Duodenal mucosa (tissue), 2 donors: Measurements from ENCODE around the gene FBXO15.

Source experiments
- H3K27ac ChIP-seq: one replicate; pipeline ENCODE4 v1.7.0; 2013; ENCODE audit warnings: low read depth, low read length
- H3K27me3 ChIP-seq, 2 donors: one replicate each; pipeline ENCODE4 v1.7.0; 2013; ENCODE audit warnings: low read length in 2 of 2, control low read depth in 1 of 2; ENCODE audit not compliant: insufficient read depth in 2 of 2, control insufficient read depth in 1 of 2
- H3K36me3 ChIP-seq, 2 donors: one replicate each; pipeline ENCODE4 v1.7.0; 2013; ENCODE audit warnings: low read length in 2 of 2, control low read depth in 1 of 2; ENCODE audit not compliant: insufficient read depth in 2 of 2, control insufficient read depth in 1 of 2
- H3K4me1 ChIP-seq, 2 donors: one replicate each; pipeline ENCODE4 v1.7.0; 2013; ENCODE audit warnings: low read length in 2 of 2, control low read depth in 1 of 2; ENCODE audit not compliant: insufficient read depth in 2 of 2, control insufficient read depth in 1 of 2
- H3K4me3 ChIP-seq, 2 donors: one replicate each; pipeline ENCODE4 v1.7.0; 2013; ENCODE audit warnings: low read length in 2 of 2, low read depth in 1 of 2
- H3K9ac ChIP-seq, 2 donors: one replicate each; pipeline ENCODE4 v1.7.0; 2013; ENCODE audit warnings: low read length in 2 of 2, low read depth in 1 of 2
- H3K9me3 ChIP-seq, 2 donors: one replicate each; pipeline ENCODE4 v1.7.0; 2013; ENCODE audit warnings: low read length in 2 of 2, control low read depth in 1 of 2; ENCODE audit not compliant: control insufficient read depth in 1 of 2

The FBXO15 gene

DNA sequence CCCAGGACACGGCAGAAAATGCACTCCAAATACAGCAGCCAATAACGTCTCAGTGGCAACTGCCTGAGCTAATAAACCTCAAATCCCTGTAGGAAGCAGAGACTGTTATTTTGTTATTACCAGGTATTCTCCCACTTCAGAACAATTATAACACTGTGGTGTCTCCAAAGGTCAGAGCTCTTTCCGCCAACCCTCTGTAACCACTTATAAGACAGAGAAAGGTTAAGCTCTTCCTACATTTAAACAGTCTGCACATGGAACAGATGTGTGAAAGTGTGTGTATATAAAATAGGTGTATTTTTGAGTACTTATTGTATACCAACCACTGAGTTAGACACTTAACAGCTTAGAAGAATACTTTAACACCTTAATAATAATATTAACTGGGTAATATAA lies 64.1 kb downstream of the FBXO15 start:
- Histone ChIP-seq H3K9ac (no peak overlapping the region), H3K9me3 (no peaks in the 10 kb centered on the region), H3K4me3 (no peak overlapping the region), H3K4me1 (peaks cover 0 to 3% of the 10 kb centered on the region in 2 donors), H3K36me3 (no peaks in the 10 kb centered on the region), H3K27me3 (no peaks in the 10 kb centered on the region), H3K27ac (no peak overlapping the region)

GRCh38 chr18:74082742-74083556 lies 64.7 kb downstream of the FBXO15 start:
- Histone ChIP-seq H3K27ac (no peak overlapping the region), H3K27me3 (no peaks in the 10 kb centered on the region), H3K9me3 (no peaks in the 10 kb centered on the region), H3K9ac (no peak overlapping the region), H3K36me3 (no peaks in the 10 kb centered on the region), H3K4me1 (peaks cover 0 to 3% of the 10 kb centered on the region in 2 donors), H3K4me3 (no peak overlapping the region)

- Histone ChIP-seq H3K9me3 (no peaks in the 10 kb centered on the region), H3K27ac (no peak overlapping the region), H3K27me3 (no peaks in the 10 kb centered on the region), H3K4me3 (no peak overlapping the region), H3K36me3 (no peaks in the 10 kb centered on the region), H3K9ac (no peak overlapping the region), H3K4me1 (peaks cover 0 to 3% of the 10 kb centered on the region in 2 donors)
Observed at GRCh38 chr18:74081966-74082741, 65.5 kb downstream of the FBXO15 start.

DNA sequence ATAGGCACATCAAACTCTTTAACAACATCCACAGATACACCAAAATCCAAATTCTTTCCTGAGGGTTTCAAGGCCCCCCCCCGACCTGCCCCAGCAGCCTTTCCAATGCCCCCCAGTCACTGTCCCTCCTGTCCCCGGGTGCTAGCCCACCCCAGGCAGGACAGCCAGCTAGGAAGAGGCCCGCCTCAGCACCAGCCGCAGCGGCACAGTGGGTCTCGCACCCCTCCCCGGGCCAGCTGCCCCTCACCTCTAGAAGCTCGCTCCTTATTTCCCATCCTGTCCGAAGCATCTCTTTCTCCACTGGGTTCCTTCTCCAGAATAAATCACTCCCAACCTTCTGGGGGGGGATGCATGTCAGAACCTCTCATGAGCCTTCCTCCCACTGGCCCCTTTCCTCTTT lies 69.4 kb downstream of the FBXO15 start:
- no peaks in the 10 kb centered on the region for H3K27me3 ChIP-seq
- H3K27ac ChIP-seq: no peak overlapping the region
- H3K36me3 ChIP-seq: no peaks in the 10 kb centered on the region
- H3K4me1 ChIP-seq: peaks cover 0 to 3% of the 10 kb centered on the region in 2 donors
- no peak overlapping the region for H3K4me3 ChIP-seq
- H3K9ac ChIP-seq: no peak overlapping the region
- no peaks in the 10 kb centered on the region for H3K9me3 ChIP-seq

DNA sequence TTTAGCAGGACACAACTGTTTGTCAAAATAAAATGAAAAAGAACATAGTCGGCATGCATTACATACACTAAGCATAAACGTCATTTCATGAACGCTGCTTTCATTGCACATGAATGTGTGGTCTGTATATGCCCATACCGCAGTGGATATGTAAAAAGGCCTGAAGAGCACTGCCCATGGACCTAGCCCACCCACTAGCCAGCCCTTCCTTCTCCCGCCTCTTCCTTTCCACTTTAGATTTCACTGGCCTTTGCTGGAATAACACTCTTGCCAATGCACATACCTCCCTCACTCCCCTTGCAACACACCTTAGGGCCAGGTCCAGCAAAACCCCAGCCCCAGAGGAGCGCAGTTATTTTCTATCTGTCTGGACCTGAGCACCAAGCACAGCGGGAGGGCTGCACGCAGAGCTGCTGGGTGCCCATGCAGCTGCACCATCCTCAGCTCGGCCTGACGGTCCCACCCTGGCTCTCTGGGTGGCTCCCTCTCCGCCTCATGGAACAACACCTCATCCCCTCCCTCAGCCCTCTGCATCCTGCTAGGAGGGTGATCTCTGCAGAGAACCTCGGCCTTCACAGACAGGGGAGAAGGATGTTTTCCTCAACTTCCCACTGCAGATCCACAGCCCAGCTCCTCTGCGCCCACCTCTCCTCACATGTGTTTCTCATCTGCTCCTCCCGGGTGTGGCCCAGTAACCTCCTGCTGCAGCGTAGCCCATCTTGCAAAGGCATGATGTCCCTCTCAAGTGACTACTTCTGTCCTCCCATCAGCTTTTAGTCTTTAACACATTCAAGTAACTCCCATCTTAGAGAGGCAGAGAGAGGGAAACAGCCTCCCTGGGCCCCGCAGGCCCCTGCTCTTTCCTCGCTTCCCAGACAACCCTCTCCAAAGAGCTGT lies 72.7 kb downstream of the FBXO15 start:
- no peaks in the 10 kb centered on the region for H3K27me3 ChIP-seq
- no peaks in the 10 kb centered on the region for H3K9me3 ChIP-seq
- no peak overlapping the region for H3K27ac ChIP-seq
- H3K9ac ChIP-seq: no peak overlapping the region
- H3K4me1 ChIP-seq: no peaks in the 10 kb centered on the region
- H3K4me3 ChIP-seq: no peak overlapping the region
- no peaks in the 10 kb centered on the region for H3K36me3 ChIP-seq

GRCh38 chr18:74073957-74074667 lies 73.5 kb downstream of the FBXO15 start:
- no peaks in the 10 kb centered on the region for H3K36me3 ChIP-seq
- no peaks in the 10 kb centered on the region for H3K4me1 ChIP-seq
- H3K27me3 ChIP-seq: no peaks in the 10 kb centered on the region
- H3K27ac ChIP-seq: no peak overlapping the region
- H3K9ac ChIP-seq: no peak overlapping the region
- no peak overlapping the region for H3K4me3 ChIP-seq
- H3K9me3 ChIP-seq: no peaks in the 10 kb centered on the region

DNA sequence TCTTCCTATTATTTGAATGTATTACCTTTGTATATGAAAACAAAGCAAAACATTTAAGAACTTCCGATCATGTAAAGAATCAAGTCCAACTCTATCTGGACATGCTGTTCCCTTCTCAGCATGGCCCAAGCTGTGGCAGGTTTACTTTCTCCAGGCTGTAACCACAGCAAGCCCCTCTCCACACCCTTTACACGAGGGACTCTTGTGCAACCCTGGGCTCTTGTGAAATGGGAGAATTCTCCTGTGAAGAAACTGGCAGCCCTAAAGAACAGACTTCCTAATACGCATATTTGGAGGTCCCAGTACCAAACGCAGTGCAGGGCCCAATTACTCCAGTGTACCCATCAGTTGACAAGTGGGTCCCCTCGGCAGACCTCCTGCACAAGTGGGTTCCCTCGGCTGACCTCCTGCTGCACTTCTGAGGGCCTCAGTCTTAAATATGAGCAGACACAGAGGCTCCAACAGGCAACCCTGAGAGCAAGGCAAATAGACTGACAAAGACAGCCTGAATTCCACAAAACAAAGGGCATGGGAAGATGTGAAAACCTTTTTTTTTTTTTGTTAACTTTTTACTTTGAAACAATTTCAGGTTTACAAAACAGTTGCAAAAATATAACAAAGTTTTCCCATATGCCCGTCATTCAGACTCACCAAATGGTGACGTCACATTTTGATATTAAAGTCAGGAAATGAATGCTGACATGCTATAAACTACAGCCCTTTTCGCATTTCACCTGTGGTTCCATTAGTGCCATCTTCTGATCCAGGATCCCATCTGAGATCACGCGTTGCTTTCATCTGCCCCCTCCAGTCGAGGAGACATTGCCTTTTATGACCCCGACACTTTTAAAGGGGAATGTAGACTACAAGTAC lies 78.2 kb downstream of the FBXO15 start:
- no peak overlapping the region for H3K9ac ChIP-seq
- H3K4me1 ChIP-seq: no peaks in the 10 kb centered on the region
- no peaks in the 10 kb centered on the region for H3K9me3 ChIP-seq
- peaks cover 4 to 6% of the 10 kb centered on the region in 2 donors for H3K27me3 ChIP-seq
- H3K36me3 ChIP-seq: no peaks in the 10 kb centered on the region
- no peak overlapping the region for H3K4me3 ChIP-seq
- H3K27ac ChIP-seq: no peak overlapping the region

- Histone ChIP-seq H3K9ac (no peak overlapping the region), H3K4me3 (no peak overlapping the region)
Observed at GRCh38 chr18:74068296-74068695, 79.3 kb downstream of the FBXO15 start.

GRCh38 chr18:74066018-74066417 lies 81.6 kb downstream of the FBXO15 start:
- Histone ChIP-seq H3K27me3 (peaks cover 4 to 10% of the 10 kb centered on the region in 2 donors), H3K36me3 (no peaks in the 10 kb centered on the region), H3K9me3 (no peaks in the 10 kb centered on the region), H3K4me3 (no peak overlapping the region), H3K27ac (no peak overlapping the region), H3K4me1 (no peaks in the 10 kb centered on the region), H3K9ac (no peak overlapping the region)

More at GRCh38 chr18:74068296-74068695, 79.3 kb downstream of the FBXO15 start:
- H3K27me3 ChIP-seq: peaks cover 4 to 10% of the 10 kb centered on the region in 2 donors
- no peaks in the 10 kb centered on the region for H3K9me3 ChIP-seq
- no peaks in the 10 kb centered on the region for H3K36me3 ChIP-seq
- no peak overlapping the region for H3K27ac ChIP-seq
- H3K4me1 ChIP-seq: no peaks in the 10 kb centered on the region
